Vagina (tissue), 2 donors: Measurements from ENCODE around the gene GLCE. TPM values are rescaled to one million over a fixed set of nuclear protein-coding genes. Genes with fewer than 3 reads are reported as not detected.

ENCODE experiments used
- DNase-seq, 2 donors: peaks; one replicate each; pipeline ENCODE4 v3.0.0-alpha.2; 2017; ENCODE audit errors: extremely low spot score in 2 of 2
- H3K27ac ChIP-seq: fragments of 200-600 bp; sonication (generic); one replicate; pipeline ENCODE4 v1.5.1; 2019
- H3K27me3 ChIP-seq: fragments of 200-600 bp; sonication (generic); one replicate; pipeline ENCODE4 v1.5.1; 2019
- H3K36me3 ChIP-seq, 2 donors: fragments of 200-600 bp; sonication (generic); one replicate each; pipeline ENCODE4 v1.5.1; 2017 to 2019
- H3K4me1 ChIP-seq: fragments of 200-600 bp; sonication (generic); one replicate; pipeline ENCODE4 v1.5.1; 2019
- H3K4me3 ChIP-seq, 2 donors: fragments of 200-600 bp; sonication (generic); 1 replicate in 1 of 2; 2 replicates in 1 of 2; pipeline ENCODE4 v1.5.1; 2016 to 2019
- H3K9me3 ChIP-seq: fragments of 200-600 bp; sonication (generic); one replicate; pipeline ENCODE4 v1.5.1; 2019
- POLR2A ChIP-seq, 2 donors: fragments of 450-650 bp; IDR thresholded peaks; one replicate each; pipeline ENCODE4 v1.6.1; 2017; ENCODE audit warnings: antibody characterized with exemption in 2 of 2, mild to moderate bottlenecking in 2 of 2, moderate library complexity in 2 of 2
- POLR2AphosphoS5 ChIP-seq, 2 donors: sonication (generic); formaldehyde crosslinking; IDR thresholded peaks; one replicate each; pipeline ENCODE4 v1.9.0; 2017; ENCODE audit warnings: antibody characterized with exemption in 2 of 2, mild to moderate bottlenecking in 2 of 2, low read depth in 1 of 2; ENCODE audit not compliant: insufficient read depth in 1 of 2
- intact Hi-C: fragments of 100-400 bp; cut with DNase I; formaldehyde crosslinking; loops from one replicate; pipeline ENCODE4 v1.15.1; 2023
- total RNA-seq: library from RNA; depleted of rRNA; stranded (reverse); fragments of >200 nt; gene quantifications from one replicate; pipeline ENCODE4 v1.2.3, GENCODE V29; 2016
- TF ChIP-seq, protein P1 (sequence below), 3 experiments: fragments of 450-650 bp in 2 of 3; fragments of 200-600 bp in 1 of 3; sonication (generic) in 1 of 3; IDR thresholded peaks; one replicate each; pipeline ENCODE4 v1.5.1; 2017 to 2019; ENCODE audit warnings: antibody characterized with exemption in 3 of 3, mild to moderate bottlenecking in 2 of 3, moderate library complexity in 2 of 3

Gene GLCE
- total RNA-seq, 1 donor from 2014 or later, result 16.5 TPM

DNA sequence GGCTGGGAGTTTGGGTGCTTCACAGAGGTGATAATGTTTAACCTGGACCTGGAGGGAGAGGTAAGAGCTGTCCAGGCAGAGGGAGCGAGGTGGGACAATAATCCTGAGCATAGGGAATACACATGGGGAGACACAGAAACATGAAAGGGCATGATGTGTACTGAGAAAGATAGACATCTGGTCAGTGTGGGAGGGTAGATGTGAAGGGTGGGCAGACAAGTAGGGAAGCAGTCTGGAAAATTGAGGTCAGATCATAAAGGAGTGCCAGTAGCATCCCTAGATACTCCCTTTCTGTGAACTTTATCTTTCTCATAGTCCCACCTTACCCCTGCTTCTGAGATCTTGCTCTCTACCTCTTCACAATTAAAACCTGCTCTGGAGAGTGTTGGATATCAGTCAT, 12.0 kb upstream of the GLCE start:
- Histone ChIP-seq H3K36me3 (no peaks in the 10 kb centered on the region), H3K27me3 (no peaks in the 10 kb centered on the region), H3K4me1 (no peaks in the 10 kb centered on the region), H3K4me3 (no peak overlapping the region), H3K27ac (no peak overlapping the region), H3K9me3 (no peaks in the 10 kb centered on the region)
- no peak for TF ChIP-seq POLR2AphosphoS5 (IDR thresholded peaks at IDR 0.05; ENCODE audit: insufficient read depth in 1 of 2, low read depth in 1 of 2)
- TF ChIP-seq, protein P1, sequence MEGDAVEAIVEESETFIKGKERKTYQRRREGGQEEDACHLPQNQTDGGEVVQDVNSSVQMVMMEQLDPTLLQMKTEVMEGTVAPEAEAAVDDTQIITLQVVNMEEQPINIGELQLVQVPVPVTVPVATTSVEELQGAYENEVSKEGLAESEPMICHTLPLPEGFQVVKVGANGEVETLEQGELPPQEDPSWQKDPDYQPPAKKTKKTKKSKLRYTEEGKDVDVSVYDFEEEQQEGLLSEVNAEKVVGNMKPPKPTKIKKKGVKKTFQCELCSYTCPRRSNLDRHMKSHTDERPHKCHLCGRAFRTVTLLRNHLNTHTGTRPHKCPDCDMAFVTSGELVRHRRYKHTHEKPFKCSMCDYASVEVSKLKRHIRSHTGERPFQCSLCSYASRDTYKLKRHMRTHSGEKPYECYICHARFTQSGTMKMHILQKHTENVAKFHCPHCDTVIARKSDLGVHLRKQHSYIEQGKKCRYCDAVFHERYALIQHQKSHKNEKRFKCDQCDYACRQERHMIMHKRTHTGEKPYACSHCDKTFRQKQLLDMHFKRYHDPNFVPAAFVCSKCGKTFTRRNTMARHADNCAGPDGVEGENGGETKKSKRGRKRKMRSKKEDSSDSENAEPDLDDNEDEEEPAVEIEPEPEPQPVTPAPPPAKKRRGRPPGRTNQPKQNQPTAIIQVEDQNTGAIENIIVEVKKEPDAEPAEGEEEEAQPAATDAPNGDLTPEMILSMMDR (IDR thresholded peaks at IDR 0.05), result no peak
- no peak for TF ChIP-seq POLR2A (IDR thresholded peaks at IDR 0.05)
- intact Hi-C loops, result no loop called here
- DNase-seq, result no peak

- no peaks in the 10 kb centered on the region for H3K4me1 ChIP-seq
- no peaks in the 10 kb centered on the region for H3K27me3 ChIP-seq
- intact Hi-C loops, result no loop called here
These were observed 11.3 kb upstream of the GLCE start for GRCh38 chr15:69149163-69149562.

GRCh38 chr15:69149803-69150202, 10.6 kb upstream of the GLCE start:
- no peaks in the 10 kb centered on the region for H3K4me1 ChIP-seq
- H3K4me3 ChIP-seq, result no peak overlapping the region
- intact Hi-C loops, result no loop called here
- H3K9me3 ChIP-seq, result no peaks in the 10 kb centered on the region
- no peaks in the 10 kb centered on the region for H3K36me3 ChIP-seq
- TF ChIP-seq, protein P1 (IDR thresholded peaks at IDR 0.05), result no peak
- no peak for TF ChIP-seq POLR2A (IDR thresholded peaks at IDR 0.05)
- no peak for TF ChIP-seq POLR2AphosphoS5 (IDR thresholded peaks at IDR 0.05; ENCODE audit: insufficient read depth in 1 of 2, low read depth in 1 of 2)
- no peaks in the 10 kb centered on the region for H3K27me3 ChIP-seq
- no peak for DNase-seq
- H3K27ac ChIP-seq, result no peak overlapping the region

More at GRCh38 chr15:69149163-69149562, 11.3 kb upstream of the GLCE start:
- no peak for DNase-seq
- Histone ChIP-seq H3K36me3 (no peaks in the 10 kb centered on the region), H3K27ac (no peak overlapping the region), H3K9me3 (no peaks in the 10 kb centered on the region), H3K4me3 (no peak overlapping the region)
- TF ChIP-seq, protein P1 (IDR thresholded peaks at IDR 0.05), result no peak
- TF ChIP-seq POLR2A (IDR thresholded peaks at IDR 0.05), result no peak
- no peak for TF ChIP-seq POLR2AphosphoS5 (IDR thresholded peaks at IDR 0.05; ENCODE audit: insufficient read depth in 1 of 2, low read depth in 1 of 2)

- Histone ChIP-seq H3K27me3 (no peaks in the 10 kb centered on the region), H3K4me1 (no peaks in the 10 kb centered on the region), H3K4me3 (no peak overlapping the region), H3K9me3 (no peaks in the 10 kb centered on the region), H3K36me3 (no peaks in the 10 kb centered on the region), H3K27ac (no peak overlapping the region)
- TF ChIP-seq POLR2A (IDR thresholded peaks at IDR 0.05) (no peak), POLR2AphosphoS5 (IDR thresholded peaks at IDR 0.05; ENCODE audit: insufficient read depth in 1 of 2, low read depth in 1 of 2) (no peak)
- TF ChIP-seq, protein P1 (IDR thresholded peaks at IDR 0.05), result no peak
- intact Hi-C loops, result no loop called here
- DNase-seq, result no peak
These were observed 10.1 kb upstream of the GLCE start for GRCh38 chr15:69150336-69150735.

- H3K9me3 ChIP-seq, result no peaks in the 10 kb centered on the region
- H3K27me3 ChIP-seq, result no peaks in the 10 kb centered on the region
- TF ChIP-seq POLR2AphosphoS5 (IDR thresholded peaks at IDR 0.05; ENCODE audit: insufficient read depth in 1 of 2, low read depth in 1 of 2) (no peak), POLR2A (IDR thresholded peaks at IDR 0.05) (no peak)
- TF ChIP-seq, protein P1 (IDR thresholded peaks at IDR 0.05), result no peak
- H3K36me3 ChIP-seq, result no peaks in the 10 kb centered on the region
- no peak overlapping the region for H3K27ac ChIP-seq
- intact Hi-C loops, result no loop called here
- no peak overlapping the region for H3K4me3 ChIP-seq
- no peak for DNase-seq
- H3K4me1 ChIP-seq, result no peaks in the 10 kb centered on the region
These were observed 9.6 kb upstream of the GLCE start for GRCh38 chr15:69150841-69151240.
